Measurements from ENCODE around the gene FBXO34. TPM values are rescaled to one million over a fixed set of nuclear protein-coding genes. Genes with fewer than 3 reads are reported as not detected.
A peak's percentile ranks its signal among the peaks of the same experiment; 100 is the strongest.

Gene FBXO34
- total RNA-seq, 1 experiment from 2014 or later: 18.8 TPM

DNA sequence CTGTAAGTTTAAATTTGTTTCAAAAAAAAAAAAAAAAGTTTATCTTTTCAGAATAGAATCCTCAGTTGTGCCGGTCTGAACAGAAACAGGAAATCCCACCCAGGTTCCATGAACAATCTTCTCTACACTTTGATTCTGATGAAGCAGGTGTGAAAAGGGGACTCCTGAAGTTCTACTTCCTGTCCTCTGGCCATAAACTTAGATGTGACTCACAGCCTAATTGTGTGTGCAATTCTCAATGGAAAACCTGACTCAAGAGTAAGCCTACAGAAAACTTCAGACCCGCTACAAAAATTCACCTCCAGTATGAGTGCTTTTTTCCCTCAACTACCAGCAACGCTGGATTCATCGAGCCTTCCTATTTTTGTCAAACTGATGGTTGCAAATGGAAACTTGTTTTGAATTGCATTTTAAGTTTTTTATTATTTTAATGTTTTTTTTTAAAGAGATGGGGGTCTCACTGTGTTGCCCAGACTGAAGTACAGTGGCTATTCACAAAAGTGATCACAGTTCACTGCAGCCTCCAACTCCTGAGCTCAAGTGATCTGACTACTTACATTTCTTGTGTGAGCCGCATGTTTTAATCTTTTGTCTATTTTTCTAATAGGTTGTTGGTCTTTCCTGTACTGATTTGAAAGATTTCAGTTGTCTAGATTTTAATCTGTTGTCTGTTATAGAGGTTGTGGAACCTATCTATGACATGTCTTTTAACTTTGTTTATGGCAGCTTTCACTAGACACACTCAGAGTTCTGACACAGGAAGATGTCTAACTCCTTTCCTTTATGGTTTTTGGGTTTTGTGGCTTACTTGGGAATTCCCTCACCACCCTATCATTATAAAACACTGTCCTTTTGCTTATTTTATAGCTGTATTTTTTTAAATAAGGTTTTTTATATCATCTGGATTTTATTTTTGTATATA is 102.8 kb downstream of the FBXO34 start:
- TSS peak; percentile 34 for BruUV-seq (replicated peaks)
- ATAC-seq: no peak
- CTCF ChIA-PET: no interaction called here

GRCh38 chr14:55374771-55375170 is 103.5 kb downstream of the FBXO34 start:
- no peaks in the 10 kb centered on the region for H3K4me1 ChIP-seq (ENCODE audit: control insufficient read depth, insufficient read depth, low read length)
- TF ChIP-seq POLR2AphosphoS5 (IDR thresholded peaks at IDR 0.05; ENCODE audit: low read depth, low read length) (no peak), CTCF (IDR thresholded peaks at IDR 0.05) (no peak), SIN3A (IDR thresholded peaks at IDR 0.05; ENCODE audit: borderline replicate concordance, insufficient read depth, low read depth, low read length) (no peak), TCF7L2 (IDR thresholded peaks at IDR 0.05; ENCODE audit: low read depth, low read length) (no peak)
- TF ChIP-seq, protein P1, sequence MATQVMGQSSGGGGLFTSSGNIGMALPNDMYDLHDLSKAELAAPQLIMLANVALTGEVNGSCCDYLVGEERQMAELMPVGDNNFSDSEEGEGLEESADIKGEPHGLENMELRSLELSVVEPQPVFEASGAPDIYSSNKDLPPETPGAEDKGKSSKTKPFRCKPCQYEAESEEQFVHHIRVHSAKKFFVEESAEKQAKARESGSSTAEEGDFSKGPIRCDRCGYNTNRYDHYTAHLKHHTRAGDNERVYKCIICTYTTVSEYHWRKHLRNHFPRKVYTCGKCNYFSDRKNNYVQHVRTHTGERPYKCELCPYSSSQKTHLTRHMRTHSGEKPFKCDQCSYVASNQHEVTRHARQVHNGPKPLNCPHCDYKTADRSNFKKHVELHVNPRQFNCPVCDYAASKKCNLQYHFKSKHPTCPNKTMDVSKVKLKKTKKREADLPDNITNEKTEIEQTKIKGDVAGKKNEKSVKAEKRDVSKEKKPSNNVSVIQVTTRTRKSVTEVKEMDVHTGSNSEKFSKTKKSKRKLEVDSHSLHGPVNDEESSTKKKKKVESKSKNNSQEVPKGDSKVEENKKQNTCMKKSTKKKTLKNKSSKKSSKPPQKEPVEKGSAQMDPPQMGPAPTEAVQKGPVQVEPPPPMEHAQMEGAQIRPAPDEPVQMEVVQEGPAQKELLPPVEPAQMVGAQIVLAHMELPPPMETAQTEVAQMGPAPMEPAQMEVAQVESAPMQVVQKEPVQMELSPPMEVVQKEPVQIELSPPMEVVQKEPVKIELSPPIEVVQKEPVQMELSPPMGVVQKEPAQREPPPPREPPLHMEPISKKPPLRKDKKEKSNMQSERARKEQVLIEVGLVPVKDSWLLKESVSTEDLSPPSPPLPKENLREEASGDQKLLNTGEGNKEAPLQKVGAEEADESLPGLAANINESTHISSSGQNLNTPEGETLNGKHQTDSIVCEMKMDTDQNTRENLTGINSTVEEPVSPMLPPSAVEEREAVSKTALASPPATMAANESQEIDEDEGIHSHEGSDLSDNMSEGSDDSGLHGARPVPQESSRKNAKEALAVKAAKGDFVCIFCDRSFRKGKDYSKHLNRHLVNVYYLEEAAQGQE (IDR thresholded peaks at IDR 0.05; ENCODE audit: insufficient read depth in 1 of 2, low read depth in 2 of 2, low read length in 1 of 2): no peak
- DNase-seq (ENCODE audit: low read depth, low spot score) (no peak), ATAC-seq (no peak)
- BruUV-seq (replicated peaks): no TSS peak
- H3K27me3 ChIP-seq (ENCODE audit: control insufficient read depth, insufficient read depth, low read length): no peaks in the 10 kb centered on the region
- H3K4me3 ChIP-seq (ENCODE audit: low read depth in 2 of 2, low read length in 2 of 2): no peak overlapping the region
- H3K36me3 ChIP-seq (ENCODE audit: control insufficient read depth, insufficient read depth, low read length): no peaks in the 10 kb centered on the region
- in situ Hi-C loops (cut with HindIII; ENCODE audit: low pct_unique_long_range_greater_than_20kb, low sequenced_read_pairs) (no loop called here), intact Hi-C loops (cut with micrococcal nuclease; ENCODE audit: unreplicated experiment) (no loop called here)
- no peaks in the 10 kb centered on the region for H3K9me3 ChIP-seq (ENCODE audit: control insufficient read depth, insufficient read depth, low read depth, low read length)
- CTCF ChIA-PET: no interaction called here
- POLR2A ChIA-PET: interaction anchor here (1.0 kb wide), 1 partner anchor 9 kb away, joined by 3 read pairs; no protein-coding TSS in a partner anchor
- H3K27ac ChIP-seq (ENCODE audit: low read length): no peak overlapping the region

More for the DNA sequence above, 102.8 kb downstream of the FBXO34 start:
- H3K4me1 ChIP-seq (ENCODE audit: control insufficient read depth, insufficient read depth, low read length): no peaks in the 10 kb centered on the region
- peak; percentile 36 for DNase-seq (ENCODE audit: low read depth, low spot score)
- POLR2A ChIA-PET: interaction anchor here (1.0 kb wide), 1 partner anchor 10 kb away, joined by 3 read pairs; no protein-coding TSS in a partner anchor
- TF ChIP-seq TCF7L2 (IDR thresholded peaks at IDR 0.05; ENCODE audit: low read depth, low read length): no peak
- TF ChIP-seq, protein P1 (IDR thresholded peaks at IDR 0.05; ENCODE audit: insufficient read depth in 1 of 2, low read depth in 2 of 2, low read length in 1 of 2): no peak
- no peak for TF ChIP-seq CTCF (IDR thresholded peaks at IDR 0.05)
- TF ChIP-seq SIN3A (IDR thresholded peaks at IDR 0.05; ENCODE audit: borderline replicate concordance, insufficient read depth, low read depth, low read length): no peak
- no peak for TF ChIP-seq POLR2AphosphoS5 (IDR thresholded peaks at IDR 0.05; ENCODE audit: low read depth, low read length)
- H3K9me3 ChIP-seq (ENCODE audit: control insufficient read depth, insufficient read depth, low read depth, low read length): no peaks in the 10 kb centered on the region
- no peaks in the 10 kb centered on the region for H3K27me3 ChIP-seq (ENCODE audit: control insufficient read depth, insufficient read depth, low read length)
- in situ Hi-C loops (cut with HindIII; ENCODE audit: low pct_unique_long_range_greater_than_20kb, low sequenced_read_pairs) (no loop called here), intact Hi-C loops (cut with micrococcal nuclease; ENCODE audit: unreplicated experiment) (no loop called here)
- no peaks in the 10 kb centered on the region for H3K36me3 ChIP-seq (ENCODE audit: control insufficient read depth, insufficient read depth, low read length)
- no peak overlapping the region for H3K4me3 ChIP-seq (ENCODE audit: low read depth in 2 of 2, low read length in 2 of 2)
- H3K27ac ChIP-seq (ENCODE audit: low read length): no peak overlapping the region

Data from Panc1 (cell line).